Activated T-helper 2 cell treated with anti-CD3 and anti-CD28 coated beads, Interferon-gamma antibody, Interleukin-2, Interleukin-4, amounts not matched to agents 10 μg/mL and 5 μg/mL and 100 μg/mL, durations not matched to agents 14 hours and 24 hours and 36 hours (primary cell): ENCODE data around the gene RPS5. TPM values are rescaled to one million over a fixed set of nuclear protein-coding genes. Genes with fewer than 3 reads are reported as not detected.
A peak's percentile ranks its signal among the peaks of the same experiment; 100 is the strongest.
"Not testable (repeated sequence)": the region's sequence is repeated elsewhere in the genome, so short reads cannot be mapped to it uniquely, and the experiment has no call there.

Experiments
- DNase-seq: peaks from one replicate; pipeline ENCODE4 v3.0.0; 2021; ENCODE audit warnings: low spot score
- H3K27ac Mint-ChIP-seq: one replicate; pipeline ENCODE4 v1.8.0; 2021; ENCODE audit warnings: mixed read lengths
- H3K27me3 Mint-ChIP-seq: one replicate; pipeline ENCODE4 v1.8.0; 2021; ENCODE audit warnings: low read depth, mixed read lengths
- H3K36me3 Mint-ChIP-seq: one replicate; pipeline ENCODE4 v1.8.0; 2021; ENCODE audit warnings: low read depth, mixed read lengths
- H3K4me1 Mint-ChIP-seq: one replicate; pipeline ENCODE4 v1.8.0; 2021; ENCODE audit warnings: low read depth, mixed read lengths
- H3K4me3 Mint-ChIP-seq: one replicate; pipeline ENCODE4 v1.8.0; 2021; ENCODE audit warnings: low read depth, mild to moderate bottlenecking, moderate library complexity, mixed read lengths
- H3K9me3 Mint-ChIP-seq: one replicate; pipeline ENCODE4 v1.8.0; 2021; ENCODE audit warnings: mixed read lengths
- intact Hi-C: fragments of 100-400 bp; cut with micrococcal nuclease; formaldehyde crosslinking; loops from one replicate; pipeline ENCODE4 v1.15.1; 2023
- total RNA-seq: library from RNA; stranded (reverse); gene quantifications from 2 replicates; pipeline ENCODE4 v1.2.3, GENCODE V29; 2022

Gene RPS5
- total RNA-seq, 1 donor from 2014 or later, result 1,217 TPM

- DNase-seq, result peak; percentile 89
- H3K36me3 Mint-ChIP-seq, result peaks cover 10% of the 10 kb centered on the region
- intact Hi-C loops, result loop anchor here (1.0 to 5.0 kb wide), 8 partner anchors 21 to 226 kb away; partner anchors contain the start of genes ERVK3-1, RPS5, ZNF274 and ZNF324B
- peaks cover 32% of the 10 kb centered on the region for H3K4me1 Mint-ChIP-seq
- peak within 1 kb of the TSS; percentile 90 for H3K27ac Mint-ChIP-seq
- peaks cover 6% of the 10 kb centered on the region for H3K9me3 Mint-ChIP-seq
- H3K4me3 Mint-ChIP-seq, result peak within 1 kb of the TSS; percentile 85
- no peaks in the 10 kb centered on the region for H3K27me3 Mint-ChIP-seq
Measured at GRCh38 chr19:58408152-58409009, 21.3 kb downstream of the RPS5 start, which contains the start of gene ZNF584. Gene ZNF584, plus strand, starts transcription at chr19:58408649. Its CDS starts 499 bp downstream, at chr19:58409148.

DNA sequence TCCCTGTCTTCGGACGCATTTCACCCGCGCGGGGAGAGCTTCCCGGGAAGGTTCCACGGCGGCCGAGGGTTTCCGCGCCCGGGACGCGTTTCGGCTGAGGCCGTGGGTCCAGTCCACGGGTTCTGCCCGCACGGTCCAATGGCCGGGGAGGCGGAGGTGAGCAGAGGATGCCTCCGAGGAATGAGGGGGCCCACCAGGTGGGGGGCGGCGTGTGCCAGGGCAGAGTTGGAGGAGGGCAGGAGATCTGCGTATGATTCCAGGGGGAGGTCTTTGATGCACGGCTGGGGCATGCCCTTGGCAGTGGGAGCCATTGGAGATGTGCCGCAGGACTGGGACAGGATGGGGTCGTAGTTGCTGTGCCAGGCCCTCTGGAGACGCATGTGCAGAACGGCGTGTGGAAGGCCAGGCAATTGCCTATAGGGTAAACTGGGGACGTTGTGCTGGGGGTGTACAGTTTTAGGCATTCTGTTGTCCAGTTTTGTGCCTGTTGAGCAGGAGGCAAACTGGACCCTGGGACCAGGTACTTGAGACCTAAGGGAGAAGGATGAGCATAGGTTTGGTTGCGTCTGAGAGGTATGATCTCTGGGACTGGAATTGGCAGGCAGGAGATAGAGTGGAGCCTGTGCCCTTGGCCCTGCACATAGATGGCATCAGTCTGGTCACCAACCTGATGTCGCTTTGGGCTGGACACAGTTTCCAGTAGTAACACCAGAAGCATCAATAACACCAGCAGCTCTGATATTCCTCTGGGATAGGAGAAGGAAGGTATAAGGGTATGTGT is 22.1 kb downstream of the RPS5 start:
- H3K27ac Mint-ChIP-seq, result peak overlapping the region; percentile 36
- peaks cover 6% of the 10 kb centered on the region for H3K9me3 Mint-ChIP-seq
- H3K36me3 Mint-ChIP-seq, result peaks cover 13% of the 10 kb centered on the region
- DNase-seq, result no peak
- H3K4me1 Mint-ChIP-seq, result peaks cover 27% of the 10 kb centered on the region
- H3K4me3 Mint-ChIP-seq, result peak overlapping the region; percentile 85
- no peaks in the 10 kb centered on the region for H3K27me3 Mint-ChIP-seq
- intact Hi-C loops, result loop anchor here (2.0 to 5.0 kb wide), 3 partner anchors 68 to 227 kb away; partner anchors contain the start of genes ERVK3-1, ZNF274 and ZNF446

- Mint-ChIP-seq H3K9me3 (peaks cover 34% of the 10 kb centered on the region), H3K36me3 (peaks cover 66% of the 10 kb centered on the region)
Measured at GRCh38 chr19:58416604-58417003, 29.5 kb downstream of the RPS5 start.

GRCh38 chr19:58417071-58417470 is 30.0 kb downstream of the RPS5 start:
- intact Hi-C loops, result no loop called here
- Mint-ChIP-seq H3K4me1 (no peaks in the 10 kb centered on the region), H3K4me3 (no peak overlapping the region), H3K9me3 (peaks cover 36% of the 10 kb centered on the region), H3K27me3 (no peaks in the 10 kb centered on the region), H3K27ac (no peak overlapping the region), H3K36me3 (peaks cover 68% of the 10 kb centered on the region)
- no peak for DNase-seq

More at GRCh38 chr19:58416604-58417003, 29.5 kb downstream of the RPS5 start:
- H3K27me3 Mint-ChIP-seq, result no peaks in the 10 kb centered on the region
- H3K27ac Mint-ChIP-seq, result no peak overlapping the region
- no peaks in the 10 kb centered on the region for H3K4me1 Mint-ChIP-seq
- intact Hi-C loops, result no loop called here
- no peak overlapping the region for H3K4me3 Mint-ChIP-seq
- DNase-seq, result no peak

DNA sequence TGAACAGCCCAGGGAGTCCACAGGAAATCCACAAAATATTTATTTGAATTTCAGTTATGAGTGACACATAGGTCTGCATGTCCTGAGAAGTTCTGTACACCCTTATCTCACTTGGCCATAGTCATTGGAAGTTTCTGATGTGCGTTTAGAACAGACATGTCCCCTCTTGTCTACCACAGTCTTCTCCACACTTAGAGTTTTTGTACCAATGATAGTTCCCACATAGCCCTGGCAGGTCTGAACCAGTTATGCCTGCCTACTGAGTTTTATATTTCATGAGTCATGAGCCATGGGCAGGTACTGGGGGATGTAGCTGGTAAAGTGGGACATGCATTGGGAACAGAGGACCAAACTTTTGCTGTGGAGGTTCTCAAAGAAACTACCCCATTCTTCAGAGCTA is 41.5 kb downstream of the RPS5 start:
- H3K4me3 Mint-ChIP-seq, result no peak overlapping the region
- peaks cover 29% of the 10 kb centered on the region for H3K36me3 Mint-ChIP-seq
- intact Hi-C loops, result no loop called here
- H3K4me1 Mint-ChIP-seq, result no peaks in the 10 kb centered on the region
- peaks cover 86% of the 10 kb centered on the region for H3K9me3 Mint-ChIP-seq
- no peak overlapping the region for H3K27ac Mint-ChIP-seq
- no peak for DNase-seq
- H3K27me3 Mint-ChIP-seq, result no peaks in the 10 kb centered on the region

DNA sequence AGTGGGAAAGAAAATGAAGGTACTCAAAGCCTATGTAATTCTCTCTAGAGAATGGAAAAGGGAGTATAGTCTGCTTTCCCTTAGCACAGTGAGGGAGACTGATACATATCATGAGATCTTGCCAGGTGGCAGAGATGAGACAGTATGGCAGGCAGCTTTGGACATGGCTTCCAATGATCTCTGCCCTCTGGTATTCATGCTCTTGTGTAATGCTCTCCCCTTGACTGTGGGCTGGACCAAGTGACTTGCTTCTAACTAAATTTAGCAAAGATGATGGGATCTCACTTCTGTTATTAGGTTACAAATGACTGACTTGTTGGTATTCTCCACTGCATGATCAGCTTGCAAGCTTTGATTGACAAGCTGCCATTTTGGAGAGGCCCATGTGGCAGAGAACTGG is 42.7 kb downstream of the RPS5 start:
- intact Hi-C loops, result no loop called here
- H3K9me3 Mint-ChIP-seq, result peaks cover 90% of the 10 kb centered on the region
- H3K27ac Mint-ChIP-seq, result no peak overlapping the region
- no peak for DNase-seq
- no peaks in the 10 kb centered on the region for H3K27me3 Mint-ChIP-seq
- H3K4me3 Mint-ChIP-seq, result no peak overlapping the region
- H3K36me3 Mint-ChIP-seq, result peaks cover 39% of the 10 kb centered on the region
- H3K4me1 Mint-ChIP-seq, result no peaks in the 10 kb centered on the region

DNA sequence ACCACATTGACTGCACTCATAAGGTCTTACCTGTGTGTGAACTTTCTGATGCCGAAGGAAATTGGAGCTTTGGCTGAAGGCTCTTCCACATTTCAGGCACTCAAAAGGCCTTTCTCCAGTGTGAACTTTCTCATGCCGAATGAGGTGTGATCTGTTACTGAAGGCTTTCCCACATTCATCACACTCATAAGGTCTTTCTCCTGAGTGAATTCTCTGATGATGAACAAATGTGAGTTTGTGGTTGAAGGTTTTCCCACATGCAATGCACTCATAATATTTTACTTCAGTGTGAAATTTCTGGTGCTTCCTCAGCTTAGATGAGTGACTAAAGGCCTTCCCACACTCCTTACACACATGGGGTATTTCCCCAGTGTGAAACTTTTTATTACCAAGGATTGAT is 47.1 kb downstream of the RPS5 start:
- H3K27me3 Mint-ChIP-seq, result no peaks in the 10 kb centered on the region
- H3K36me3 Mint-ChIP-seq, result peaks cover 76% of the 10 kb centered on the region
- H3K4me1 Mint-ChIP-seq, result peaks cover 6% of the 10 kb centered on the region
- H3K4me3 Mint-ChIP-seq, result no peak overlapping the region
- intact Hi-C loops, result no loop called here
- DNase-seq, result no peak
- H3K9me3 Mint-ChIP-seq, result peaks cover 89% of the 10 kb centered on the region
- no peak overlapping the region for H3K27ac Mint-ChIP-seq

GRCh38 chr19:58439576-58440554 is 52.8 kb downstream of the RPS5 start, which contains the start of gene ZNF132:
Gene ZNF132, minus strand, starts transcription at chr19:58440153. Its CDS starts 332 bp downstream, at chr19:58439821.
- H3K4me3 Mint-ChIP-seq, result peak within 1 kb of the TSS; percentile 85
- H3K4me1 Mint-ChIP-seq, result peaks cover 18% of the 10 kb centered on the region
- intact Hi-C loops, result loop anchor here (1.0 kb wide), 4 partner anchors 11 to 59 kb away; partner anchors contain the start of genes ZNF324, ZNF324B and ZNF837
- peak within 1 kb of the TSS; percentile 80 for H3K27ac Mint-ChIP-seq
- H3K27me3 Mint-ChIP-seq, result no peaks in the 10 kb centered on the region
- DNase-seq, result peak; percentile 94
- H3K9me3 Mint-ChIP-seq, result peaks cover 53% of the 10 kb centered on the region
- H3K36me3 Mint-ChIP-seq, result peaks cover 58% of the 10 kb centered on the region

DNA sequence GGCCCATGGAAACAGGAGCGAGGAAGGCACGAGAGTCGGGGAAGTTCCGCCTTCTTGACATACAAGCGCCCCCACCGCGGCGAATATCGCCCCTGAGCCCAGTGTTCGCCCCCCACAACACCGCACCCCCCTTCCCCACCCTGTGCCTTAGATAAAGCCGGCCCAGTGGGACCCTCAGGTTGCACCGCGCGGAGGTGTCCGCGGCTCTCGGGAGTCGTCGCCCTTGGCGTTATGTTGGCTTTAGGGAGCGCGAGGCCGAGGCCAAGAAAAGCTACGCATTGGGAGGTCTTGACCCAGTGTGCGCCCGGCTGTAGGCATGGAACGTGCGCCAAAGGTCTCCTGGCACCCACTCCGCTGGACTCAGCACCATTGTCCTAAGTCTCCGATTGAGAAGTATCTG is 53.5 kb downstream of the RPS5 start:
- peak overlapping the region; percentile 80 for H3K27ac Mint-ChIP-seq
- H3K36me3 Mint-ChIP-seq, result peaks cover 51% of the 10 kb centered on the region
- peaks cover 18% of the 10 kb centered on the region for H3K4me1 Mint-ChIP-seq
- intact Hi-C loops, result loop anchor here (1.0 kb wide), 4 partner anchors 11 to 59 kb away; partner anchors contain the start of genes ZNF324, ZNF324B and ZNF837
- H3K9me3 Mint-ChIP-seq, result peaks cover 46% of the 10 kb centered on the region
- no peaks in the 10 kb centered on the region for H3K27me3 Mint-ChIP-seq
- DNase-seq, result no peak
- H3K4me3 Mint-ChIP-seq, result peak overlapping the region; percentile 85

- H3K27me3 Mint-ChIP-seq, result not testable (repeated sequence)
- H3K9me3 Mint-ChIP-seq, result peaks cover 31% of the 10 kb centered on the region
Measured at GRCh38 chr19:58442986-58443385, 55.9 kb downstream of the RPS5 start.

More at GRCh38 chr19:58442986-58443385, 55.9 kb downstream of the RPS5 start:
- peaks cover 30% of the 10 kb centered on the region for H3K36me3 Mint-ChIP-seq
- intact Hi-C loops, H3K27ac Mint-ChIP-seq, H3K4me3 Mint-ChIP-seq, DNase-seq: not testable (repeated sequence)
- H3K4me1 Mint-ChIP-seq, result peaks cover 18% of the 10 kb centered on the region
